Inflammatory macrophage treated with lipopolysaccharide for 4 hours (primary cell): Measurements from ENCODE around the gene SREBF2.
A peak's percentile ranks its signal among the peaks of the same experiment; 100 is the strongest.

Experiments used
- DNase-seq: peaks from one replicate; pipeline ENCODE4 v3.0.0-alpha.2; 2020

Gene SREBF2

GRCh38 chr22:41923595-41924276 is 90.8 kb downstream of the SREBF2 start:
- no peak for DNase-seq

GRCh38 chr22:41925783-41926460 is 93.0 kb downstream of the SREBF2 start:
- DNase-seq, result peak; percentile 40

GRCh38 chr22:41927813-41928212 is 94.9 kb downstream of the SREBF2 start:
- DNase-seq, result no peak

GRCh38 chr22:41928593-41929417 is 95.9 kb downstream of the SREBF2 start:
- no peak for DNase-seq

- DNase-seq, result no peak
Observed at GRCh38 chr22:41929418-41929810, 96.5 kb downstream of the SREBF2 start.

- no peak for DNase-seq
Observed at GRCh38 chr22:41931701-41932269, 98.9 kb downstream of the SREBF2 start.

GRCh38 chr22:41932353-41932752 is 99.4 kb downstream of the SREBF2 start:
- no peak for DNase-seq

- DNase-seq, result no peak
Observed at GRCh38 chr22:41933411-41934177, 100.7 kb downstream of the SREBF2 start.

GRCh38 chr22:41934284-41935014 is 101.5 kb downstream of the SREBF2 start:
- DNase-seq, result no peak

GRCh38 chr22:41935015-41935351 is 102.1 kb downstream of the SREBF2 start:
- no peak for DNase-seq

- no peak for DNase-seq
Observed at GRCh38 chr22:41935509-41935908, 102.6 kb downstream of the SREBF2 start.

GRCh38 chr22:41936894-41937169 is 103.9 kb downstream of the SREBF2 start:
- DNase-seq, result no peak

GRCh38 chr22:41939981-41940831 is 107.3 kb downstream of the SREBF2 start:
- peak; percentile 12 for DNase-seq

GRCh38 chr22:41940832-41941765 is 108.2 kb downstream of the SREBF2 start:
- DNase-seq, result peak; percentile 76

GRCh38 chr22:41943661-41944209 is 110.8 kb downstream of the SREBF2 start:
- DNase-seq, result peak; percentile 70

- DNase-seq, result peak; percentile 94
Observed at GRCh38 chr22:41946629-41947423, 113.9 kb downstream of the SREBF2 start, which contains the start of gene CENPM. CENPM (minus strand) TSS chr22:41947152; CDS start chr22:41947076, 76 bp downstream.

- DNase-seq, result no peak
Observed at GRCh38 chr22:41947424-41948080, 114.6 kb downstream of the SREBF2 start.

- no peak for DNase-seq
Observed at GRCh38 chr22:41948142-41948541, 115.2 kb downstream of the SREBF2 start.
